DND-41 (cell line): ENCODE results near the gene MAP2K3.

Experiments used
- CTCF ChIP-seq: IDR thresholded peaks from 2 replicates; pipeline ENCODE4 v1.5.1; 2012; ENCODE audit warnings: borderline replicate concordance, low read length, moderate library complexity, mild to moderate bottlenecking; ENCODE audit not compliant: poor library complexity, severe bottlenecking; ENCODE audit errors: extremely low read depth
- EZH2 ChIP-seq: IDR thresholded peaks from 3 replicates; pipeline ENCODE4 v1.6.1; 2012; ENCODE audit warnings: borderline replicate concordance, low read depth, mild to moderate bottlenecking, moderate library complexity, low read length, inconsistent platforms; ENCODE audit not compliant: severe bottlenecking

- TF ChIP-seq EZH2 = no peak
- TF ChIP-seq CTCF = no peak
Measured at GRCh38 chr17:21283482-21284318, 811 bp upstream of the MAP2K3 start.
